A172 (cell line): Measurements from ENCODE around the gene RAB3C. TPM values are rescaled to one million over a fixed set of nuclear protein-coding genes. Genes with fewer than 3 reads are reported as not detected.
A peak's percentile ranks its signal among the peaks of the same experiment; 100 is the strongest.

Experiments
- DNase-seq: peaks from one replicate; pipeline ENCODE4 v3.0.0-alpha.2; 2015; ENCODE audit warnings: low spot score
- total RNA-seq: library from RNA; depleted of rRNA; stranded (reverse); fragments of >200 nt; shearing (Covaris generic); gene quantifications from 2 replicates; pipeline ENCODE4 v1.2.3, GENCODE V29; 2014

Gene RAB3C
- total RNA-seq, 1 experiment from 2014 or later: not detected

- no peak for DNase-seq
Observed at GRCh38 chr5:58827463-58827862, 244.6 kb downstream of the RAB3C start.

- no peak for DNase-seq
Observed at GRCh38 chr5:58828258-58828657, 245.4 kb downstream of the RAB3C start.

GRCh38 chr5:58834242-58835225 is 251.7 kb downstream of the RAB3C start:
- no peak for DNase-seq

- DNase-seq: no peak
Observed at GRCh38 chr5:58836351-58836750, 253.5 kb downstream of the RAB3C start.

- DNase-seq: no peak
Observed at GRCh38 chr5:58838729-58839128, 255.9 kb downstream of the RAB3C start.

GRCh38 chr5:58842852-58843251 is 260.0 kb downstream of the RAB3C start:
- DNase-seq: no peak

GRCh38 chr5:58844395-58844794 is 261.5 kb downstream of the RAB3C start:
- no peak for DNase-seq

GRCh38 chr5:58847041-58847440 is 264.2 kb downstream of the RAB3C start:
- DNase-seq: no peak

GRCh38 chr5:58849223-58849622 is 266.3 kb downstream of the RAB3C start:
- no peak for DNase-seq

- DNase-seq: peak; percentile 40
Observed at GRCh38 chr5:58849921-58850667, 267.2 kb downstream of the RAB3C start.

- no peak for DNase-seq
Observed at GRCh38 chr5:58851153-58851552, 268.3 kb downstream of the RAB3C start.

- DNase-seq: no peak
Observed at GRCh38 chr5:58851571-58851970, 268.7 kb downstream of the RAB3C start.

- DNase-seq: no peak
Observed at GRCh38 chr5:58852566-58852965, 269.7 kb downstream of the RAB3C start.

GRCh38 chr5:58854441-58854840 is 271.6 kb downstream of the RAB3C start:
- no peak for DNase-seq

GRCh38 chr5:58855851-58856739 is 273.2 kb downstream of the RAB3C start:
- no peak for DNase-seq

GRCh38 chr5:58857609-58858008 is 274.7 kb downstream of the RAB3C start:
- no peak for DNase-seq

GRCh38 chr5:58860680-58861079 is 277.8 kb downstream of the RAB3C start:
- DNase-seq: no peak

GRCh38 chr5:58868931-58869330 is 286.1 kb downstream of the RAB3C start:
- no peak for DNase-seq

GRCh38 chr5:58871648-58872242 is 288.9 kb downstream of the RAB3C start:
- DNase-seq: peak; percentile 30

GRCh38 chr5:58872670-58873273 is 289.9 kb downstream of the RAB3C start:
- DNase-seq: no peak

GRCh38 chr5:58875599-58875998 is 292.7 kb downstream of the RAB3C start:
- no peak for DNase-seq
